HG02678 (cell line): Measurements from ENCODE around the gene SLC1A2.

Experiments
- ATAC-seq: cut with Tn5 transposase; IDR thresholded peaks from one replicate; pipeline ENCODE4 v1.9.1; 2021; ENCODE audit warnings: mild to moderate bottlenecking, moderate library complexity; ENCODE audit not compliant: unreplicated experiment

Gene SLC1A2

DNA sequence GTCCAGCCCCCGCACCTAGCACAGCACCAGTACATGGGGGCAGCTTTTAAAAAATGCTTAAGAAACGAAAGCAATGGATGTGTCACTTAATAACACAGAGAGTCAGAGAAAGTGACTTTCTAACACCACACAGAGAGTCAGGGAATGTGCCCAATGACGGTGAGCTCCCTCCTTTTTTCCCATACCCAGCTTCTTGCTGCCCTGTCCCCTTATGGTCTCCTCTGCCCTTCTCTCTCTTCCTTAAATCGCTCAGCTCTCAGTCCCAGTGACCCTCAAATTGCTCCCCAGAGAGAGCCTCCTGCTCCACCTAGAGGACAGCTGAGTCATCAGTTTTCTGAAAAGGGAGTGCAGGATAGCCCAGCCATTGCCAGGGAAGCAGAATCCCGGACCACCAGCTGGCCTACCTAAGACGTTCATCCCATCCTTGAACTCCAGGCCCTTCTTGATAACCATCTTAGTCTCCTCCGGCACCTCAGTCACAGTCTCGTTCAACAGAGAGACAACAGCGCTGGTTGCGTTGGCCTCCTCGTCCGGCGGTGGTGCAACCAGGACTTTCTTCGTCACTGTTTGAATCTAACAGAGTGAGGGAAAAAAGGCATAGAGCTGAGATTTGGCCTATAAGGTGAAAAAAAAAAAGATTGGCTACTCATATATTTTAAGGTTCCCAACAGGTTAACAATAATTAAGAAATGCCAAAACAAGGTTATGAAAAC lies 113.5 kb downstream of the SLC1A2 start:
- peak; percentile 50 for ATAC-seq

DNA sequence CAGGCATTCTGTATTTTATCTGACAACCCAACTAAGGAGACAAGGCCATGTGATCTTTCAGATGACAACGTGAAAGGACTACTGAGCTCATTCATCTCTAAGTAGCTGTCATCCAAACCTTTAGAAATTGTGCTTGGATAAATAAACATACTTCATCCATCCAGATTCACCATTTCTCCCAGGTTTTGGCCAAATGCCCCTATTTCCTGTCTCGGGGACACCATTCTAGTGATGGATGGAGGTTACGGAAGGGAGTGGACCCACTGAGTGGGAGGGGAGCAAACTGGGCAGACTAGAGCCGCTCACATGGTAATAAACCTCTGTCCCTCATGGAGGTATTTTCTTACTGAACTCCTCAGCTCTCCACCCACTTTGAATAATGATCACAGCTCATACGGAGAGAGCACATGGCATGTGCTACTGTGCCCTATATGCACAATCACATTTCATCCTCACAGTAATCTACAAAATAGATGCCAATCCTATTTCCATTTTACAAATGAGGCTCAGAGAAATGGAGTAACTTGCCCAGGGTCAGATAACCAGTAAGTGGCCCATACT lies 114.4 kb downstream of the SLC1A2 start:
- no peak for ATAC-seq

GRCh38 chr11:35304386-35304775 lies 115.0 kb downstream of the SLC1A2 start:
- no peak for ATAC-seq

- no peak for ATAC-seq
Measured at GRCh38 chr11:35303596-35304385, 115.6 kb downstream of the SLC1A2 start.

DNA sequence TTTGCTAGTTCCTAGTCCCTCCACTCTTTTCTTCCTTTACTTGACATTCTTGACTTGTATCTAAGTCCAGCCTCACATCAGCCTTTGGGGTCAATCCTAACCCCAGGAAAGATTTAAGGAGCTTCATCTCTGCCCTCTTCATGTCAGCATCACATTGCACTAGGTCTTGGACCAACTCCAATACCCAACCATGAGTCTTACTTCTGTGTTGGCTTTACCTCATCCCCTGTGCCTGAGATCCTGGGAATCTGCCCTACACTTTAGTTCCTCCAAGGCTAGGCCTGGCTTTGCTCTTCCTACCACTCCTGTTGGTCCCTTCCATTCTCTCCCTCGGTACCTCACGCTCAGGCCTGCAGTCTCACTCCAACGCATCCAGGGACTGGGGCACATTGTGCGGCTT lies 117.0 kb downstream of the SLC1A2 start:
- ATAC-seq, result no peak

GRCh38 chr11:35298369-35298768 lies 121.0 kb downstream of the SLC1A2 start:
- ATAC-seq, result no peak

DNA sequence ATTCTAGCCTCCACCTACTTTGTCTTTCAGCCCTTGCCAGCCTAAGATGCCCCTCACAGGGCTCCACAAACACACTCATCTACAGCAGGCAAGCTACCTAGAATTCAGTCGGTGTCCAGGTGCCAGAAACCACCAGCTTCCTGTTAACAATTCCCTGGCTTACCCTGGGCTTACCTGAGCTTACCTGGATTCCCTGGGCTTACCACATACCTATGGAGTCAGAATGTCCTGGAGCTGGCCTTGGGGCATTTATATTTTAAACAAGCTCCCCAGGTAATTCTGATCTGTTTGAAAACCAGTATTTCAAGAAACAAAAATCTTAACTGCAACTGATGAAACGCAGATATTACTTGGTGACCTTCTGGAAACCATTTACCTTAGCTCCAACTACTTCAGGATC lies 123.6 kb downstream of the SLC1A2 start:
- no peak for ATAC-seq

- no peak for ATAC-seq
Measured at GRCh38 chr11:35293699-35294098, 125.7 kb downstream of the SLC1A2 start.

- ATAC-seq, result no peak
Measured at GRCh38 chr11:35293035-35293434, 126.3 kb downstream of the SLC1A2 start.

DNA sequence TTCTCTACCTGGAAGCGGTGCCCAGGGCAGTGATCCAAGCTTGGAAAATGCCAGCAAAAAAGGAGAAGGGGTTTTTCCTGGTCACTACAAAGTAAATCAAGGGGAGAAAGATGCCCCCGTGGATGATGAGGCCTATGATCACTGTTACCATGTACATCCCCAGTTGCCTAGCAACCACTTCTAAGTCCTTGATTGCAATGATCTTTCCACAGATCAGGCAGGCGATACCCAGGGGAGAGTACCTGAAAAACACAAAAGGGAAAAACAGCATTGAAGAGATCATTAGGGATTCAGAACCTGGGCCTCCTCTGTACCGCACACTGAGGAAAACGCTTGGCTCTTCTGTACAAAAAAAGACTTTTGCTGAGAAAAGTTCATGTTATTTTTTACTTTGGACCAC lies 127.1 kb downstream of the SLC1A2 start:
- ATAC-seq, result no peak

DNA sequence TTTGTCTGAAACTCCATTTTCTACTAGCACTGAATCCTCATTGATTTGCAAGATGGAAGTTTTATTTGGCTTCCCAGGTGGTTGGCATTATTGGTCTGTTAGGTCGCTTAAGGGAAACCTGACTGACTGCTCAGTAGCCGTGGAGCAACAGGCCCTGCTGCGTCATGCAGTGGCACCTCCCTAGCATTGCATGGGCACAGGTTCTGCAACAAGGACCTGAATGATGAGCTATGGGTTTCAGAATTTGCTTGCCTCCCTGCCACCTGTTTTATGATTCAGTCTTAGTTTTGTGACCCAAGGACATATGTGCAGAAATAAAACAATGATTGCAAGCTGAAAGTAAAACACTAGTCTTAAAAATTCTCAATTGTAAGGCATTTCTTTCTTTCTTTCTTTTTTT lies 128.5 kb downstream of the SLC1A2 start:
- ATAC-seq, result no peak

DNA sequence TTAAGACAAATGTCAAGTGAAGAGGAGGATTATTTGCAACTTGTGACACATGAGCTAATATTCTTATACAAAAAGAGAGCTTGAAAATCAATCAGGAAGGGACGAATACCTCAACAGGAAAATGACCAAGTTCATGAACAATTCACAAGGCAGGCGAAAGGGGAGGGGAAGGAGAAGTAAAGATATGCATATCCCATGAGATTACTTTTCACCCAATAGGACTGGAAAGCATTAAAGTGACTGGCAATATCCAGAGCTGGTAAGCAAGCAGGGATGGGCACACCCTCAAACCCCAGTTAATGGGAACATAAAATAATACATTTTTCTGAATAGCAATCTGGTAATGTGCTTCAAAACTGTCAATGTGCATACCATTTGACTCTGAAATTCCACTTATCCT lies 129.5 kb downstream of the SLC1A2 start:
- ATAC-seq, result no peak

- ATAC-seq, result no peak
Measured at GRCh38 chr11:35288817-35289541, 130.4 kb downstream of the SLC1A2 start.

- no peak for ATAC-seq
Measured at GRCh38 chr11:35288309-35288708, 131.0 kb downstream of the SLC1A2 start.

- ATAC-seq, result no peak
Measured at GRCh38 chr11:35287344-35287890, 131.9 kb downstream of the SLC1A2 start.

DNA sequence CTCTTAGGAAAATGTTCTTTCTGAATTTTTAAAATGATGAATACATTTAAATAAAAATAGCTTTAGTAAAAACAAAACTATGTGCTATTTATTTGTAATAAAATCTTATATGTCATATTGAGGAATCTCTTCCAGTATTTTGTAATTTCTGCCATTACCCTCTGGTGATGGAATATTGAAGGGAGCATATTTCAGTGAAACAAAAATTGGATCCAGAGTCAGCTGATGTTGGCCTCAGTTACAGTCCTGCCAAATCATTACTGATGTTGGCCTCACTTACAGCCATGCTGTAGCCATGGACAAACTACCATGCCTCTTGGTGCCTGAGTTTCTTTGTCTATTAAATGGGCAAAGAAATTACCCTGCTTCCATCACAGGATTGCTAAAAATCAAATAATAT lies 133.2 kb downstream of the SLC1A2 start:
- no peak for ATAC-seq

DNA sequence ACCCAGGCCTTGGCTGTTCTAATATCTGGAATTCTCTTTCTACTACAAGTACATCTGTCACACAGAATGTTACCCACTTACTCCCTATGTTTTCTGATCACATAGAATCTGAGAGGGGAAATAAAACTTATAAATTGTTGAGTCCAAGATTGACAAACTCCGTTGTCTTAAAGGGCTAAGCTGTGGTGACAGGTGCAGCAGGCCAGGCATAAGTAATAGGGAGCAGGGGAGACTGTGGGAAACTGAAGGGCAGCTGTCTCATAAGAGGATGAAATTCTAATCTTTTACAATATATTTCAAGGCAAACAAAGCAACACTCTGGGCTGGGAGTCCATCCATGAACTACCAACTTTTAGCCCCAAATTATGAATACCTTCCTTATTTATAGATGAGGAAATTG lies 133.9 kb downstream of the SLC1A2 start:
- ATAC-seq, result no peak

DNA sequence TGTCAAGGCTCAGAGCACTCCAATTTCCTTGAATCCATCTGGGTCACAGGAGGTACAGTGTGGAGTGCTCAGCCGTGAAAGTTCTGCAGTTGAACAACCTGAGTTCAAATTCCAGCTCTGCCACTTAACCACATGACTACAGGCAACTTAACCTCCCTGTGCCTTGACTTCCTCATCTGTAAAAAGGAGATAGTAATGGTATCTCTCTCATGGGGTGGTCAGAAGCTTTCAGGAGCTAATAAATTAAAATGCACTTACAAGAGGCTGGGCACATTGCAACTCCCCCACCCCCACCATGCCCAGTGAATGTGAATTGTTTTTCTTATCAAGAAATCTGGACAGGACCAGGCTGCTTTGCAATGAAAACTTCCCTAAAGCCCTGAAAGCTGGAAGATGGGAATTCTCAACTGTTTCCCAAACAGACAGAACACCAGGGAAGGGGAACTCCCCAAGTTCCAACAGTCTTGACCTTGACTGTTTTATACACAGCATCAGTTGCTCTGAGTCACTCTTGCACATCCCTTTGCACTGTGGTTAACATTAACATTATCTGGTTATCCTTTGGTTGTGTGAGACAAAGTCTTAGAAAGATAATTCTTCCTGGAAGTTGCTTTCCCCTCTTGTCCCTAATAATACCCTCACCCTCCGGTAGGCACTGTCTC lies 137.0 kb downstream of the SLC1A2 start:
- no peak for ATAC-seq

GRCh38 chr11:35281169-35281688 lies 138.1 kb downstream of the SLC1A2 start:
- no peak for ATAC-seq

DNA sequence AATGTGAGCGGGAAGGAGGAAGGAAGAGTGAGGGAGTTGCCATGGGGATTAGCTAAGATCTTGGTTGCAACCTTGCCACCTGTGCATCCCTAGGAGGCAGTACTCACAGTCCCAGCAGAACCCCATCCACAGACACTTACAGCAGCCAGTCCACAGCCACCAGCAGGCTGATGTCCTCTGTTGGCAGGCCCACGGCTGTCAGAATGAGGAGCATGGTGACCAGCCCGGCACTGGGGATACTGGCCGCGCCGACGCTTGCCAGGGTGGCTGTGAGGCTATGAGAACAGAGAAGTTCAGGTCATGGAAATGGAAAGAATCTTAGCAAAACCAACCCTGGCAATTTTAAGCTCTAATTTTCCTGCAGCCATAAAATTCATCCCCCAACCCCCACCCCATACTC lies 138.6 kb downstream of the SLC1A2 start:
- no peak for ATAC-seq
